ENCODE results near the gene DENND10. TPM values are rescaled to one million over a fixed set of nuclear protein-coding genes. Genes with fewer than 3 reads are reported as not detected.
"Not testable (repeated sequence)": the region's sequence is repeated elsewhere in the genome, so short reads cannot be mapped to it uniquely, and the experiment has no call there.

DENND10 gene
- total RNA-seq, 1 experiment from 2014 or later, result 27.2 TPM

- BruUV-seq (replicated peaks), result no TSS peak
- H3K27me3 Mint-ChIP-seq (ENCODE audit: insufficient read depth, unreplicated experiment), result no peaks in the 10 kb centered on the region
- no peak for DNase-seq (ENCODE audit: unreplicated experiment)
- no peak overlapping the region for H3K4me3 Mint-ChIP-seq (ENCODE audit: unreplicated experiment)
- peaks cover 88% of the 10 kb centered on the region for H3K36me3 Mint-ChIP-seq (ENCODE audit: insufficient read depth, unreplicated experiment)
- H3K9me3 Mint-ChIP-seq (ENCODE audit: unreplicated experiment), result no peaks in the 10 kb centered on the region
- H3K27ac Mint-ChIP-seq (ENCODE audit: low read depth, unreplicated experiment), result no peak overlapping the region
- H3K4me1 Mint-ChIP-seq (ENCODE audit: insufficient read depth, unreplicated experiment), result no peaks in the 10 kb centered on the region
- intact Hi-C loops (cut with micrococcal nuclease), result no loop called here
- ChIA-PET POLR2A (no interaction called here), CTCF (interaction anchor here (0.7 kb wide), 1 partner anchor 50 kb away, joined by 3 read pairs; no protein-coding TSS in a partner anchor)
- TF ChIP-seq CTCF (IDR thresholded peaks at IDR 0.05; ENCODE audit: unreplicated experiment), result no peak
Observed at GRCh38 chr10:119149157-119149556, 45.2 kb downstream of the DENND10 start.

GRCh38 chr10:119149729-119150128, 45.8 kb downstream of the DENND10 start:
- ChIA-PET CTCF (no interaction called here), POLR2A (no interaction called here)
- intact Hi-C loops (cut with micrococcal nuclease), result no loop called here
- H3K27ac Mint-ChIP-seq (ENCODE audit: low read depth, unreplicated experiment), result no peak overlapping the region
- no peak for TF ChIP-seq CTCF (IDR thresholded peaks at IDR 0.05; ENCODE audit: unreplicated experiment)
- BruUV-seq (replicated peaks), result no TSS peak
- H3K36me3 Mint-ChIP-seq (ENCODE audit: insufficient read depth, unreplicated experiment), result peaks cover 88% of the 10 kb centered on the region
- no peaks in the 10 kb centered on the region for H3K27me3 Mint-ChIP-seq (ENCODE audit: insufficient read depth, unreplicated experiment)
- DNase-seq (ENCODE audit: unreplicated experiment), result no peak
- H3K4me3 Mint-ChIP-seq (ENCODE audit: unreplicated experiment), result no peak overlapping the region
- no peaks in the 10 kb centered on the region for H3K4me1 Mint-ChIP-seq (ENCODE audit: insufficient read depth, unreplicated experiment)
- no peaks in the 10 kb centered on the region for H3K9me3 Mint-ChIP-seq (ENCODE audit: unreplicated experiment)

- H3K4me3 Mint-ChIP-seq (ENCODE audit: unreplicated experiment); H3K27me3 Mint-ChIP-seq (ENCODE audit: insufficient read depth, unreplicated experiment); POLR2A ChIA-PET; intact Hi-C loops (cut with micrococcal nuclease); H3K4me1 Mint-ChIP-seq (ENCODE audit: insufficient read depth, unreplicated experiment); DNase-seq (ENCODE audit: unreplicated experiment); H3K27ac Mint-ChIP-seq (ENCODE audit: low read depth, unreplicated experiment); BruUV-seq (replicated peaks); H3K9me3 Mint-ChIP-seq (ENCODE audit: unreplicated experiment): not testable (repeated sequence)
- peaks cover 96% of the 10 kb centered on the region for H3K36me3 Mint-ChIP-seq (ENCODE audit: insufficient read depth, unreplicated experiment)
- CTCF ChIA-PET, result interaction anchor here (0.7 to 1.2 kb wide), 2 partner anchors 13 to 294 kb away, joined by 3 to 5 read pairs; no protein-coding TSS in a partner anchor
Observed at GRCh38 chr10:119151601-119152000, 47.7 kb downstream of the DENND10 start.

- Mint-ChIP-seq H3K27me3 (ENCODE audit: insufficient read depth, unreplicated experiment) (no peaks in the 10 kb centered on the region), H3K36me3 (ENCODE audit: insufficient read depth, unreplicated experiment) (peaks cover 94% of the 10 kb centered on the region), H3K4me1 (ENCODE audit: insufficient read depth, unreplicated experiment) (no peaks in the 10 kb centered on the region), H3K9me3 (ENCODE audit: unreplicated experiment) (no peaks in the 10 kb centered on the region), H3K27ac (ENCODE audit: low read depth, unreplicated experiment) (no peak overlapping the region), H3K4me3 (ENCODE audit: unreplicated experiment) (no peak overlapping the region)
- no TSS peak for BruUV-seq (replicated peaks)
- no peak for DNase-seq (ENCODE audit: unreplicated experiment)
- no peak for TF ChIP-seq CTCF (IDR thresholded peaks at IDR 0.05; ENCODE audit: unreplicated experiment)
- ChIA-PET CTCF (interaction anchor here (0.5 kb wide), 1 partner anchor 584 kb away, joined by 4 read pairs; no protein-coding TSS in a partner anchor), POLR2A (interaction anchor here (0.7 to 1.9 kb wide), 4 partner anchors 8 to 398 kb away, joined by 3 to 8 read pairs (median 3); partner anchors contain the start of genes CACUL1, EIF3A and SFXN4)
- intact Hi-C loops (cut with micrococcal nuclease), result no loop called here
Observed at GRCh38 chr10:119153041-119153440, 49.1 kb downstream of the DENND10 start.

- CTCF ChIA-PET, result interaction anchor here (0.5 kb wide), 2 partner anchors 109 to 585 kb away, joined by 3 to 4 read pairs; no protein-coding TSS in a partner anchor
- Mint-ChIP-seq H3K9me3 (ENCODE audit: unreplicated experiment) (no peaks in the 10 kb centered on the region), H3K36me3 (ENCODE audit: insufficient read depth, unreplicated experiment) (peaks cover 94% of the 10 kb centered on the region), H3K27me3 (ENCODE audit: insufficient read depth, unreplicated experiment) (no peaks in the 10 kb centered on the region), H3K4me1 (ENCODE audit: insufficient read depth, unreplicated experiment) (no peaks in the 10 kb centered on the region), H3K4me3 (ENCODE audit: unreplicated experiment) (no peak overlapping the region), H3K27ac (ENCODE audit: low read depth, unreplicated experiment) (no peak overlapping the region)
- no TSS peak for BruUV-seq (replicated peaks)
- TF ChIP-seq CTCF (IDR thresholded peaks at IDR 0.05; ENCODE audit: unreplicated experiment), result no peak
- intact Hi-C loops (cut with micrococcal nuclease), result no loop called here
- POLR2A ChIA-PET, result interaction anchor here (0.7 to 1.9 kb wide), 2 partner anchors 11 to 399 kb away, joined by 3 to 8 read pairs; partner anchors contain the start of genes CACUL1 and SFXN4
- DNase-seq (ENCODE audit: unreplicated experiment), result no peak
Observed at GRCh38 chr10:119153661-119154060, 49.7 kb downstream of the DENND10 start.

Measured in MCF 10A (cell line).